ENCODE measurements around the gene TNK2.

DNA sequence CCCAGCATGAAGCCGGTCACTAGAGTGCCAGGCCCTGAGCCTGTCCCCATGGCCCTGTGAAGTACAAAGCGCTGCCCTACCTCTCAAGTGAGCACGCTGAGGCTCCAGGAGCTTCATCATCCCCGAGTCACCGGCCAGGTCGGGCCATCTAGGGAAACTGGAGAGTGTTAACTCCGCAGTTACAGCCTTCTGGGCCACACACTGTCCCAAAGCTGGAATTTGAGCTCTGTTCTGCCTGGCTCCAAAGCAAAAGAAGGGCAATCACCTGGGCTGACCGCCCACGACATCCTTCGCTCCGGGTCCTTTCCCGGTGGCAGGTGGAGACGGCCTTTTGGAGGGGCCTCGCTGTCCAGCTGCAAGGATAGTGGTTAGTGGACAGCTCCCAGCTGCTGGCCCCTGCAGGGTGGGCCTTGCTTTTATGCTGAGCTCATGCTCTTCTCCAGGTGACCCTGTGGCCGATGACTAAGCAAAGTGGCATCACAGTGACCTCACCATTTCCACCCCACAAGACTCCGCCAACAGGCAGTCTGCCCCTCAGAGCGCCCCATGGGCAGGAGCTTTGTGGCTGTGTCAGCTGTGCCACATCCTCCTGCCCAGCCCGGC is 93.1 kb downstream of the TNK2 start:
- TF ChIP-seq EZH2phosphoT487 (IDR thresholded peaks at IDR 0.05; ENCODE audit: borderline replicate concordance, low read depth, low read length), result no peak
- TF ChIP-seq, protein P1, sequence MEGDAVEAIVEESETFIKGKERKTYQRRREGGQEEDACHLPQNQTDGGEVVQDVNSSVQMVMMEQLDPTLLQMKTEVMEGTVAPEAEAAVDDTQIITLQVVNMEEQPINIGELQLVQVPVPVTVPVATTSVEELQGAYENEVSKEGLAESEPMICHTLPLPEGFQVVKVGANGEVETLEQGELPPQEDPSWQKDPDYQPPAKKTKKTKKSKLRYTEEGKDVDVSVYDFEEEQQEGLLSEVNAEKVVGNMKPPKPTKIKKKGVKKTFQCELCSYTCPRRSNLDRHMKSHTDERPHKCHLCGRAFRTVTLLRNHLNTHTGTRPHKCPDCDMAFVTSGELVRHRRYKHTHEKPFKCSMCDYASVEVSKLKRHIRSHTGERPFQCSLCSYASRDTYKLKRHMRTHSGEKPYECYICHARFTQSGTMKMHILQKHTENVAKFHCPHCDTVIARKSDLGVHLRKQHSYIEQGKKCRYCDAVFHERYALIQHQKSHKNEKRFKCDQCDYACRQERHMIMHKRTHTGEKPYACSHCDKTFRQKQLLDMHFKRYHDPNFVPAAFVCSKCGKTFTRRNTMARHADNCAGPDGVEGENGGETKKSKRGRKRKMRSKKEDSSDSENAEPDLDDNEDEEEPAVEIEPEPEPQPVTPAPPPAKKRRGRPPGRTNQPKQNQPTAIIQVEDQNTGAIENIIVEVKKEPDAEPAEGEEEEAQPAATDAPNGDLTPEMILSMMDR (conservative IDR thresholded peaks at IDR 0.05; ENCODE audit: low read length), result no peak

Measured in OCI-LY7 (cell line).